PC-3 (cell line): ENCODE data around the gene PTPRN2. TPM values are rescaled to one million over a fixed set of nuclear protein-coding genes. Genes with fewer than 3 reads are reported as not detected.
"Not testable (repeated sequence)": the region's sequence is repeated elsewhere in the genome, so short reads cannot be mapped to it uniquely, and the experiment has no call there.

Experiments
- ATAC-seq: fragments of 200-7000 bp; cut with Tn5 transposase; 2 replicates; pipeline ENCODE4 v1.9.1; 2020; ENCODE audit warnings: mild to moderate bottlenecking, moderate library complexity
- BruUV-seq: library from RNA; stranded (reverse); fragments of 400-500 nt; replicated peaks from 2 replicates; lab custom pipeline; 2021; lab: Mats Ljungman, UMichigan
- CTCF ChIA-PET: fragments of 300-600 bp; sonication (Branson Sonifier 250); formaldehyde crosslinking; loops from one replicate; lab custom pipeline; 2022; ENCODE audit warnings: antibody characterized with exemption; lab: Charles Lee
- POLR2A ChIA-PET: fragments of 300-600 bp; sonication (Branson Sonifier 250); formaldehyde crosslinking; loops from one replicate; lab custom pipeline; 2022; ENCODE audit warnings: antibody characterized with exemption; ENCODE audit not compliant: unreplicated experiment; lab: Charles Lee
- DNase-seq: peaks from one replicate; pipeline ENCODE4 v3.0.0-alpha.2; 2015
- H2AFZ ChIP-seq: fragments of 300-600 bp; sonication (generic); 2 replicates; pipeline ENCODE4 v1.6.0; 2016; ENCODE audit warnings: antibody characterized with exemption, low read length
- H3F3A ChIP-seq: fragments of 300-600 bp; sonication (generic); one replicate; pipeline ENCODE4 v1.6.0; 2017; ENCODE audit warnings: antibody characterized with exemption, low read length, control low read depth, mild to moderate bottlenecking; ENCODE audit not compliant: unreplicated experiment
- H3K27ac ChIP-seq: fragments of 300-600 bp; sonication (generic); 2 replicates; pipeline ENCODE4 v1.5.1; 2016; ENCODE audit warnings: mild to moderate bottlenecking, low read length
- H3K27me3 ChIP-seq: fragments of 300-600 bp; sonication (generic); 2 replicates; pipeline ENCODE4 v1.6.1; 2016; ENCODE audit warnings: low read length, mixed read lengths
- H3K36me3 ChIP-seq: fragments of 300-600 bp; sonication (generic); 2 replicates; pipeline ENCODE4 v1.6.1; 2016; ENCODE audit warnings: low read depth, mixed run types, low read length, mixed read lengths
- H3K4me1 ChIP-seq: fragments of 300-600 bp; sonication (generic); 2 replicates; pipeline ENCODE4 v1.5.1; 2016; ENCODE audit warnings: low read length; ENCODE audit not compliant: insufficient read depth
- H3K4me2 ChIP-seq: fragments of 300-600 bp; sonication (generic); 2 replicates; pipeline ENCODE4 v1.6.0; 2016; ENCODE audit warnings: low read length
- H3K4me3 ChIP-seq: fragments of 300-600 bp; sonication (generic); 2 replicates; pipeline ENCODE4 v1.5.1; 2016; ENCODE audit warnings: mild to moderate bottlenecking, low read length, mixed read lengths
- H3K79me2 ChIP-seq: fragments of 300-600 bp; sonication (generic); 2 replicates; pipeline ENCODE4 v1.6.1; 2017; ENCODE audit warnings: low read length, mixed read lengths
- H3K9ac ChIP-seq: fragments of 300-600 bp; sonication (generic); 2 replicates; pipeline ENCODE4 v1.6.0; 2016; ENCODE audit warnings: mild to moderate bottlenecking, low read length
- H3K9me2 ChIP-seq: fragments of 300-600 bp; sonication (generic); replicated peaks from 2 replicates; pipeline ENCODE4 v1.6.1; 2016; ENCODE audit warnings: mixed run types, low read length, mixed read lengths
- H3K9me3 ChIP-seq: fragments of 300-600 bp; sonication (generic); 2 replicates; pipeline ENCODE4 v1.6.1; 2016; ENCODE audit warnings: low read length, mixed read lengths
- H4K20me1 ChIP-seq: fragments of 300-600 bp; sonication (generic); 2 replicates; pipeline ENCODE4 v1.6.1; 2016; ENCODE audit warnings: low read length, mixed read lengths
- CTCF ChIP-seq: fragments of 300-600 bp; sonication (generic); conservative IDR thresholded peaks from 2 replicates; pipeline ENCODE4 v1.5.1; 2017; ENCODE audit warnings: antibody characterized with exemption, low read depth, mild to moderate bottlenecking, low read length
- EZH2 ChIP-seq: fragments of 300-600 bp; sonication (generic); IDR thresholded peaks from one replicate; pipeline ENCODE4 v1.6.1; 2017; ENCODE audit warnings: antibody characterized with exemption, mild to moderate bottlenecking, low read length; ENCODE audit not compliant: unreplicated experiment
- EZH2phosphoT487 ChIP-seq: fragments of 300-600 bp; sonication (generic); IDR thresholded peaks from 2 replicates; pipeline ENCODE4 v1.6.1; 2018; ENCODE audit warnings: mild to moderate bottlenecking, antibody characterized with exemption, low read length, borderline replicate concordance
- intact Hi-C: fragments of 100-400 bp; cut with micrococcal nuclease; formaldehyde crosslinking; loops from 2 replicates; pipeline ENCODE4 v1.9.0; 2023
- total RNA-seq: library from RNA; depleted of rRNA; stranded (reverse); fragments of >200 nt; gene quantifications from 2 replicates; pipeline ENCODE4 v1.2.3, GENCODE V29; 2014

Gene PTPRN2
- total RNA-seq, 1 experiment from 2014 or later, result 3.2 TPM

DNA sequence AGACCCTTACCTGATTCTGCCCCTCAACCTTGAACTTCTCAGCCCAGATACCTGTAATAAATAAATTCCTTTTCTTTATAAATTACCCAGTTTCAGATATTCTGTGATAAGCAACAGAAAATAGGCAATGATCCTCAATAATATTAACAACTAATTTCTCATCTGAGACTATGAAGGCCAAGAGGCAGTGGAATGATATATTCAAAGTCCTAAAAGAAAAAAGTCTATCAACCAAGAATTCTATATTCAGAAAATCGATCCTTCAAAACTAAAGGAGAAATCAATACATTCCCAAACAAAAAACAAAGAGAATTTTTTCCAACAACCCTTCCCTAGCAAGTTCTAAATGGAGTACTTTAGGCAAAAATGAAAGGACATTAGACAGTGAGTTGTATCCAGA lies 279.6 kb downstream of the PTPRN2 start:
- ChIA-PET CTCF (no interaction called here), POLR2A (no interaction called here)
- no peaks in the 10 kb centered on the region for H3K79me2 ChIP-seq
- DNase-seq (no peak), ATAC-seq (no peak)
- BruUV-seq, result no TSS peak
- no peaks in the 10 kb centered on the region for H3K9me3 ChIP-seq
- H3K4me1 ChIP-seq, result no peaks in the 10 kb centered on the region
- H3K36me3 ChIP-seq, result no peaks in the 10 kb centered on the region; the same call in 1 of the 2 replicates
- no peak overlapping the region for H3K4me2 ChIP-seq
- no peaks in the 10 kb centered on the region for H3K9me2 ChIP-seq
- intact Hi-C loops, result no loop called here
- H3K9ac ChIP-seq, result no peak overlapping the region
- H2AFZ ChIP-seq, result no peak overlapping the region
- no peaks in the 10 kb centered on the region for H3K27me3 ChIP-seq
- H4K20me1 ChIP-seq, result no peaks in the 10 kb centered on the region
- no peaks in the 10 kb centered on the region for H3F3A ChIP-seq
- TF ChIP-seq CTCF (no peak), EZH2phosphoT487 (no peak), EZH2 (no peak)
- H3K27ac ChIP-seq, result no peak overlapping the region
- H3K4me3 ChIP-seq, result no peak overlapping the region

DNA sequence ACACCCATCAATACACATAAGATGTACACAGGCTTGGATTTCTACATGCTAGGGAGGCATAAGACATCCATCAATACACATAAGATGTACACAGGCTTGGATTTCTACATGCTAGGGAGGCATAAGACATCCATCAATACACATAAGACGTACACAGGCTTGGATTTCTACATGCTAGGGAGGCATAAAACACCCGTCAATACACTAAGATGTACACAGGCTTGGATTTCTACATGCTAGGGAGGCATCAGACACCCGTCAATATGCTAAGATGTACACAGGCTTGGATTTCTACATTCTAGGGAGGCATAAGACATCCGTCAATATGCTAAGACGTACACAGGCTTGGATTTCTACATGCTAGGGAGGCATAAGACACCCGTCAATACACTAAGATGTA lies 283.6 kb downstream of the PTPRN2 start:
- H3F3A ChIP-seq, H3K4me2 ChIP-seq, H3K36me3 ChIP-seq, H3K9me3 ChIP-seq, POLR2A ChIA-PET, H3K27ac ChIP-seq, CTCF ChIA-PET, H3K9ac ChIP-seq, BruUV-seq, H2AFZ ChIP-seq, H4K20me1 ChIP-seq, DNase-seq, intact Hi-C loops, ATAC-seq, H3K4me3 ChIP-seq, H3K9me2 ChIP-seq, H3K27me3 ChIP-seq, H3K79me2 ChIP-seq: not testable (repeated sequence)
- H3K4me1 ChIP-seq, result peaks cover 13% of the 10 kb centered on the region

GRCh38 chr7:158303121-158303520 lies 284.5 kb downstream of the PTPRN2 start:
- H3K27me3 ChIP-seq, result no peaks in the 10 kb centered on the region
- intact Hi-C loops, result no loop called here

More at GRCh38 chr7:158303121-158303520, 284.5 kb downstream of the PTPRN2 start:
- no peaks in the 10 kb centered on the region for H4K20me1 ChIP-seq
- ATAC-seq (no peak), DNase-seq (no peak)
- no peaks in the 10 kb centered on the region; the same call in 1 of the 2 replicates for H3K36me3 ChIP-seq
- no peaks in the 10 kb centered on the region for H3K79me2 ChIP-seq
- no peak overlapping the region for H3K9ac ChIP-seq
- no peaks in the 10 kb centered on the region for H3F3A ChIP-seq
- H3K27ac ChIP-seq, result no peak overlapping the region
- ChIA-PET POLR2A (no interaction called here), CTCF (no interaction called here)
- no TSS peak for BruUV-seq
- TF ChIP-seq CTCF (no peak), EZH2 (no peak), EZH2phosphoT487 (no peak)
- no peaks in the 10 kb centered on the region for H3K9me3 ChIP-seq
- H3K4me1 ChIP-seq, result peaks cover 13% of the 10 kb centered on the region
- H2AFZ ChIP-seq, result no peak overlapping the region
- no peaks in the 10 kb centered on the region for H3K9me2 ChIP-seq
- H3K4me3 ChIP-seq, result no peak overlapping the region
- H3K4me2 ChIP-seq, result no peak overlapping the region
